NCI-H1105 (cell line): ENCODE measurements around the gene NEGR1.

Source experiments
- DNase-seq: peaks from one replicate; lab custom pipeline; 2025; lab: John Stamatoyannopoulos, UW

NEGR1 gene

GRCh38 chr1:71464016-71464415, 818.3 kb downstream of the NEGR1 start:
- no peak for DNase-seq

- no peak for DNase-seq
Observed at GRCh38 chr1:71463144-71463543, 819.2 kb downstream of the NEGR1 start.

GRCh38 chr1:71462247-71462646, 820.1 kb downstream of the NEGR1 start:
- DNase-seq: no peak

- DNase-seq: no peak
Observed at GRCh38 chr1:71461416-71461815, 820.9 kb downstream of the NEGR1 start.

GRCh38 chr1:71448444-71448843, 833.9 kb downstream of the NEGR1 start:
- no peak for DNase-seq

- DNase-seq: no peak
Observed at GRCh38 chr1:71438626-71439025, 843.7 kb downstream of the NEGR1 start.

- no peak for DNase-seq
Observed at GRCh38 chr1:71435951-71436350, 846.4 kb downstream of the NEGR1 start.

- no peak for DNase-seq
Observed at GRCh38 chr1:71434240-71434639, 848.1 kb downstream of the NEGR1 start.

- no peak for DNase-seq
Observed at GRCh38 chr1:71428029-71428428, 854.3 kb downstream of the NEGR1 start.

- DNase-seq: no peak
Observed at GRCh38 chr1:71427066-71427465, 855.3 kb downstream of the NEGR1 start.

GRCh38 chr1:71424536-71424935, 857.8 kb downstream of the NEGR1 start:
- DNase-seq: no peak

GRCh38 chr1:71422221-71422620, 860.1 kb downstream of the NEGR1 start:
- DNase-seq: no peak

GRCh38 chr1:71417421-71417820, 864.9 kb downstream of the NEGR1 start:
- no peak for DNase-seq

GRCh38 chr1:71414179-71414578, 868.2 kb downstream of the NEGR1 start:
- DNase-seq: peak; percentile 54

GRCh38 chr1:71413441-71414175, 868.7 kb downstream of the NEGR1 start:
- no peak for DNase-seq

GRCh38 chr1:71400050-71400449, 882.3 kb downstream of the NEGR1 start:
- DNase-seq: no peak

- no peak for DNase-seq
Observed at GRCh38 chr1:71399594-71399993, 882.7 kb downstream of the NEGR1 start.

- DNase-seq: no peak
Observed at GRCh38 chr1:71393301-71393700, 889.0 kb downstream of the NEGR1 start.

- DNase-seq: no peak
Observed at GRCh38 chr1:71390518-71390917, 891.8 kb downstream of the NEGR1 start.

GRCh38 chr1:71377886-71378285, 904.5 kb downstream of the NEGR1 start:
- no peak for DNase-seq

GRCh38 chr1:71372496-71372895, 909.8 kb downstream of the NEGR1 start:
- no peak for DNase-seq

- no peak for DNase-seq
Observed at GRCh38 chr1:71371581-71371980, 910.8 kb downstream of the NEGR1 start.

GRCh38 chr1:71364236-71364635, 918.1 kb downstream of the NEGR1 start:
- no peak for DNase-seq

- no peak for DNase-seq
Observed at GRCh38 chr1:71362691-71363090, 919.6 kb downstream of the NEGR1 start.
